ENCODE measurements around the gene PROB1.

DNA sequence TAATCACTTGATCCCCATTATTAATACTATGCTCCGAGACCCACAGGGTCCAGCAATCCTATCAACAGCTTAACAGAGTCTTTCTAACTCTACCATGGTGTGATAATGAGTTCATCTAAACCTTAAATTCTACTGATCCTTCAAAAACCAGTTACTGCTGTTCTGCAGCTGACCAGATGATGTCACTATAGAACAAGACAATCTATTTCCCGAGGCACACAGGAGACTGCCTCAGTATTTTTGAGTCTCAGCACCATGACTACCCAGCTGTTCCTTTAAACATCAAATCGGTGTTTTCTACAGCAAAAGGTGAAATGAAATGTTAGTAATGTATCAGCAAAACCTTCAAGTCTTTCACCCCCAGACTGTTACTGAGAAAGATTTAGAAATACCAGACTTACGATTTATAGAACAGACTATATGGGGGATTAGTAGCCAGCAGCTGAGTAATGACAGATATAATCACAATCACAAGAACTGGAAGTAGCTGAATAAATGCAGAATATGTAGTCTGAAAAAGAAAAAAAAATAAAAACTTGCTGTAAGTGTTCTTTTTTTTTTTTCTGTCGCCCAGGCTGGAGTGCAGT lies 27.5 kb upstream of the PROB1 start:
- no peak for TF ChIP-seq EZH2 (IDR thresholded peaks at IDR 0.05; ENCODE audit: insufficient read depth, poor library complexity, severe bottlenecking)
- TF ChIP-seq EZH2phosphoT487 (IDR thresholded peaks at IDR 0.05; ENCODE audit: insufficient read depth, low read depth) = no peak
